Endothelial cell of umbilical vein (primary cell): Measurements from ENCODE around the gene SON. TPM values are rescaled to one million over a fixed set of nuclear protein-coding genes. Genes with fewer than 3 reads are reported as not detected.

Experiments
- BruUV-seq: library from RNA; stranded (reverse); fragments of 400-500 nt; replicated peaks from 2 replicates; lab custom pipeline; 2021; lab: Mats Ljungman, UMichigan
- CTCF ChIA-PET: fragments of 300-600, 350-600 bp; sonication (Branson Sonifier 250); formaldehyde crosslinking; loops from one replicate; lab custom pipeline; 2021; ENCODE audit warnings: antibody characterized with exemption, inconsistent platforms; lab: Charles Lee
- POLR2A ChIA-PET: fragments of 300-600, 350-600 bp; sonication (Branson Sonifier 250); formaldehyde crosslinking; loops from one replicate; lab custom pipeline; 2021; ENCODE audit warnings: antibody characterized with exemption, inconsistent platforms; lab: Charles Lee
- DNase-seq: peaks from one replicate; pipeline ENCODE4 v3.0.0-alpha.2; 2011; ENCODE audit warnings: low read depth, low spot score
- FAIRE-seq: peaks from 2 replicates; lab custom pipeline; 2011; peaks lifted over from hg19 to GRCh38; lab: Jason Lieb, UNC
- H2AFZ ChIP-seq: 2 replicates; pipeline ENCODE4 v1.6.0; 2012; ENCODE audit warnings: low read depth, low read length, control low read depth, inconsistent platforms
- H3K27ac ChIP-seq: 2 replicates; pipeline ENCODE4 v1.5.1; 2011; ENCODE audit warnings: low read depth, mild to moderate bottlenecking, control low read depth, low read length, moderate library complexity; ENCODE audit not compliant: insufficient read depth
- H3K27me3 ChIP-seq, 2 experiments: 2 replicates each; pipeline versions ENCODE4 v1.6.0 to v1.6.1; 2011; ENCODE audit warnings: low read length in 2 of 2, mixed read lengths in 1 of 2; ENCODE audit not compliant: control insufficient read depth in 2 of 2, insufficient read depth in 2 of 2
- H3K36me3 ChIP-seq, 2 experiments: 2 replicates in 1 of 2; 3 replicates in 1 of 2; pipeline ENCODE4 v1.5.1; 2011; ENCODE audit warnings: low read length in 2 of 2, mild to moderate bottlenecking in 1 of 2, moderate library complexity in 1 of 2; ENCODE audit not compliant: control insufficient read depth in 2 of 2, insufficient read depth in 2 of 2; ENCODE audit errors: extremely low read depth in 1 of 2
- H3K4me1 ChIP-seq: 3 replicates; pipeline ENCODE4 v1.5.1; 2011; ENCODE audit warnings: mild to moderate bottlenecking, low read length; ENCODE audit not compliant: control insufficient read depth, insufficient read depth; ENCODE audit errors: extremely low read depth
- H3K4me2 ChIP-seq: 2 replicates; pipeline ENCODE4 v1.6.1; 2011; ENCODE audit warnings: low read length, control low read depth, mixed read lengths; ENCODE audit not compliant: insufficient read depth
- H3K4me3 ChIP-seq, 3 experiments: fragments of 200-600 bp in 1 of 3; sonication (generic), shearing (Covaris generic) in 1 of 3; replicated peaks in 1 of 3; 2 replicates each; pipeline ENCODE4 v1.5.1; 2011 to 2016; ENCODE audit warnings: control low read depth in 3 of 3, low read length in 3 of 3, mild to moderate bottlenecking in 2 of 3, inconsistent platforms in 1 of 3, low read depth in 1 of 3, moderate library complexity in 1 of 3; ENCODE audit not compliant: insufficient read depth in 1 of 3
- H3K79me2 ChIP-seq: 2 replicates; pipeline ENCODE4 v1.6.0; 2012; ENCODE audit warnings: low read length, inconsistent platforms; ENCODE audit not compliant: control insufficient read depth, insufficient read depth
- H3K9ac ChIP-seq: replicated peaks from 2 replicates; pipeline ENCODE3; 2011; ENCODE audit warnings: low read length, control low read depth; ENCODE audit not compliant: insufficient read depth; ENCODE audit errors: extremely low read depth
- H3K9me1 ChIP-seq: replicated peaks from 3 replicates; pipeline ENCODE4 v1.6.0; 2011; ENCODE audit warnings: mild to moderate bottlenecking, low read length; ENCODE audit not compliant: control insufficient read depth, insufficient read depth; ENCODE audit errors: extremely low read depth
- H3K9me3 ChIP-seq: replicated peaks from 2 replicates; pipeline ENCODE4 v1.5.1; 2012; ENCODE audit warnings: low read length, inconsistent platforms; ENCODE audit not compliant: control insufficient read depth, insufficient read depth
- H4K20me1 ChIP-seq: replicated peaks from 2 replicates; pipeline ENCODE3; 2011; ENCODE audit warnings: mild to moderate bottlenecking, low read length; ENCODE audit not compliant: control insufficient read depth, insufficient read depth; ENCODE audit errors: extremely low read depth
- CTCF ChIP-seq, 2 donors: IDR thresholded peaks; 1 replicate in 1 of 2; 2 replicates in 1 of 2; pipeline ENCODE4 v1.5.1; 2011; ENCODE audit warnings: low read length in 2 of 2, mild to moderate bottlenecking in 2 of 2, moderate library complexity in 2 of 2, control low read depth in 1 of 2, inconsistent platforms in 1 of 2, low read depth in 1 of 2; ENCODE audit not compliant: insufficient read depth in 1 of 2; ENCODE audit errors: extremely low read depth in 1 of 2
- EZH2 ChIP-seq: IDR thresholded peaks from 2 replicates; pipeline ENCODE4 v1.6.1; 2012; ENCODE audit warnings: borderline replicate concordance, low read depth, mild to moderate bottlenecking, moderate library complexity, low read length, inconsistent platforms; ENCODE audit not compliant: severe bottlenecking
- FOS ChIP-seq: IDR thresholded peaks from 2 replicates; pipeline ENCODE4 v1.6.1; 2011; ENCODE audit warnings: mild to moderate bottlenecking, low read length, moderate library complexity, borderline replicate concordance; ENCODE audit not compliant: insufficient read depth
- GATA2 ChIP-seq: IDR thresholded peaks from 2 replicates; pipeline ENCODE4 v1.7.0; 2011; ENCODE audit warnings: low read depth, mild to moderate bottlenecking, moderate library complexity, mixed read lengths, low read length; ENCODE audit not compliant: insufficient read length, insufficient read depth
- JUN ChIP-seq: IDR thresholded peaks from 2 replicates; pipeline ENCODE4 v1.6.1; 2011; ENCODE audit warnings: borderline replicate concordance, low read depth; ENCODE audit not compliant: insufficient read length, insufficient read depth
- MAX ChIP-seq: IDR thresholded peaks from 2 replicates; pipeline ENCODE4 v1.6.1; 2011; ENCODE audit not compliant: insufficient read depth, insufficient read length
- MYC ChIP-seq: IDR thresholded peaks from one replicate; pipeline ENCODE4 v1.6.1; 2011; ENCODE audit warnings: mild to moderate bottlenecking, low read depth, low read length
- POLR2A ChIP-seq: IDR thresholded peaks from 2 replicates; pipeline ENCODE4 v1.6.1; 2012; ENCODE audit warnings: low read depth, mild to moderate bottlenecking, control low read depth, low read length
- POLR2AphosphoS5 ChIP-seq: IDR thresholded peaks from 2 replicates; pipeline ENCODE4 v1.6.1; 2012; ENCODE audit warnings: low read depth, mild to moderate bottlenecking, control low read depth, low read length, moderate library complexity; ENCODE audit not compliant: insufficient read depth
- dilution Hi-C: fragments of 300-500 bp; cut with MboI; formaldehyde crosslinking; loops from one replicate; pipeline ENCODE4 v1.15.0; 2019; ENCODE audit warnings: low sequenced_read_pairs; ENCODE audit not compliant: extremely low pct_ligation_motif_present
- intact Hi-C: fragments of 100-400 bp; cut with micrococcal nuclease; formaldehyde crosslinking; loops from one replicate; pipeline ENCODE4 v1.10.0; 2022
- polyA plus RNA-seq, 4 experiments: library from polyadenylated mRNA; depleted of rRNA in 3 of 4; stranded (reverse) in 3 of 4; unstranded in 1 of 4; fragments of >200 nt; gene quantifications; 2 replicates each; pipeline versions ENCODE4 v1.2.1 to v1.2.3, GENCODE V29; 2011 to 2012; ENCODE audit warnings: missing spikeins in 1 of 4
- total RNA-seq: library from RNA; stranded (reverse); gene quantifications from 2 replicates; pipeline ENCODE4 v1.2.3, GENCODE V29; 2021

SON gene
- total and polyA plus RNA-seq, 2 donors (not counting 3 experiments of a cell fraction or from before 2014, with no cell fraction given): 107 to 304 TPM

GRCh38 chr21:33550772-33551660 lies 8.2 kb downstream of the SON start:
- H3K9ac ChIP-seq: no peak overlapping the region
- POLR2A ChIA-PET: interaction anchor here (0.9 kb wide), 1 partner anchor 21 kb away, joined by 3 read pairs; no protein-coding TSS in a partner anchor

GRCh38 chr21:33551664-33552063 lies 8.8 kb downstream of the SON start:
- CTCF ChIA-PET: interaction anchor here (1.9 kb wide), 1 partner anchor 54 kb away, joined by 10 read pairs; no protein-coding TSS in a partner anchor
- H4K20me1 ChIP-seq: peaks cover 17% of the 10 kb centered on the region

More at GRCh38 chr21:33550772-33551660, 8.2 kb downstream of the SON start:
- intact Hi-C loops (no loop called here), dilution Hi-C loops (no loop called here)
- CTCF ChIA-PET: interaction anchor here (1.9 kb wide), 1 partner anchor 54 kb away, joined by 10 read pairs; no protein-coding TSS in a partner anchor
- H3K27ac ChIP-seq: no peak overlapping the region
- H3K79me2 ChIP-seq: peaks cover 98% of the 10 kb centered on the region
- FAIRE-seq (no peak), DNase-seq (no peak)
- H3K36me3 ChIP-seq: peaks cover 41 to 71% of the 10 kb centered on the region in 2 experiments
- no peak for TF ChIP-seq FOS
- no peaks in the 10 kb centered on the region for H3K4me1 ChIP-seq
- no peaks in the 10 kb centered on the region for H3K9me3 ChIP-seq
- H3K9me1 ChIP-seq: no peaks in the 10 kb centered on the region
- no TSS peak for BruUV-seq
- H3K4me3 ChIP-seq: no peak overlapping the region
- no peak overlapping the region for H3K4me2 ChIP-seq
- peaks cover 19% of the 10 kb centered on the region for H4K20me1 ChIP-seq
- H2AFZ ChIP-seq: no peak overlapping the region
- no peaks in the 10 kb centered on the region for H3K27me3 ChIP-seq

More at GRCh38 chr21:33551664-33552063, 8.8 kb downstream of the SON start:
- Histone ChIP-seq H3K36me3 (peaks cover 41 to 69% of the 10 kb centered on the region in 2 experiments), H3K9ac (no peak overlapping the region), H3K27me3 (no peaks in the 10 kb centered on the region), H3K27ac (no peak overlapping the region), H3K4me3 (no peak overlapping the region), H3K9me1 (no peaks in the 10 kb centered on the region), H2AFZ (no peak overlapping the region), H3K4me2 (no peak overlapping the region), H3K9me3 (no peaks in the 10 kb centered on the region), H3K79me2 (peaks cover 97% of the 10 kb centered on the region), H3K4me1 (no peaks in the 10 kb centered on the region)
- POLR2A ChIA-PET: interaction anchor here (0.9 kb wide), 1 partner anchor 21 kb away, joined by 3 read pairs; no protein-coding TSS in a partner anchor
- no TSS peak for BruUV-seq
- TF ChIP-seq JUN (no peak), FOS (no peak), MYC (no peak), GATA2 (no peak), CTCF (IDR thresholded peaks at IDR 0.05; ENCODE audit: extremely low read depth in 1 of 2, insufficient read depth in 1 of 2, low read depth in 1 of 2, low read length in 2 of 2) (no peak), EZH2 (no peak), MAX (no peak), POLR2A (no peak), POLR2AphosphoS5 (no peak)
- DNase-seq (no peak), FAIRE-seq (no peak)
- dilution Hi-C loops (no loop called here), intact Hi-C loops (no loop called here)
